ENCODE data around the gene ATP11A.

The ATP11A gene

GRCh38 chr13:112893570-112894422 lies 204.0 kb downstream of the ATP11A start:
- DNase-seq (ENCODE audit: low spot score), result no peak

GRCh38 chr13:112894423-112894672 lies 204.5 kb downstream of the ATP11A start:
- DNase-seq (ENCODE audit: low spot score), result no peak

- DNase-seq (ENCODE audit: low spot score), result no peak
Observed at GRCh38 chr13:112894673-112895481, 205.0 kb downstream of the ATP11A start.

- DNase-seq (ENCODE audit: low spot score), result no peak
Observed at GRCh38 chr13:112895521-112896465, 206.0 kb downstream of the ATP11A start.

- no peak for DNase-seq (ENCODE audit: low spot score)
Observed at GRCh38 chr13:112896736-112897602, 207.1 kb downstream of the ATP11A start.

GRCh38 chr13:112897603-112897955 lies 207.7 kb downstream of the ATP11A start:
- DNase-seq (ENCODE audit: low spot score), result no peak

- no peak for DNase-seq (ENCODE audit: low spot score)
Observed at GRCh38 chr13:112897956-112898620, 208.2 kb downstream of the ATP11A start.

GRCh38 chr13:112898621-112899280 lies 208.9 kb downstream of the ATP11A start:
- no peak for DNase-seq (ENCODE audit: low spot score)

- no peak for DNase-seq (ENCODE audit: low spot score)
Observed at GRCh38 chr13:112899281-112900225, 209.7 kb downstream of the ATP11A start.

GRCh38 chr13:112900226-112900600 lies 210.4 kb downstream of the ATP11A start:
- DNase-seq (ENCODE audit: low spot score), result no peak

GRCh38 chr13:112900691-112901091 lies 210.9 kb downstream of the ATP11A start:
- DNase-seq (ENCODE audit: low spot score), result no peak

GRCh38 chr13:112902101-112902651 lies 212.3 kb downstream of the ATP11A start:
- DNase-seq (ENCODE audit: low spot score), result no peak

- no peak for DNase-seq (ENCODE audit: low spot score)
Observed at GRCh38 chr13:112902669-112903068, 212.8 kb downstream of the ATP11A start.

- no peak for DNase-seq (ENCODE audit: low spot score)
Observed at GRCh38 chr13:112903071-112903577, 213.3 kb downstream of the ATP11A start.

- no peak for DNase-seq (ENCODE audit: low spot score)
Observed at GRCh38 chr13:112903606-112904195, 213.9 kb downstream of the ATP11A start.

- no peak for DNase-seq (ENCODE audit: low spot score)
Observed at GRCh38 chr13:112904436-112904960, 214.7 kb downstream of the ATP11A start.

GRCh38 chr13:112905086-112905485 lies 215.2 kb downstream of the ATP11A start:
- DNase-seq (ENCODE audit: low spot score), result no peak

GRCh38 chr13:112905619-112905989 lies 215.8 kb downstream of the ATP11A start:
- DNase-seq (ENCODE audit: low spot score), result no peak
